ENCODE measurements around the gene ANO7. TPM values are rescaled to one million over a fixed set of nuclear protein-coding genes. Genes with fewer than 3 reads are reported as not detected.

ANO7 gene, protein sequence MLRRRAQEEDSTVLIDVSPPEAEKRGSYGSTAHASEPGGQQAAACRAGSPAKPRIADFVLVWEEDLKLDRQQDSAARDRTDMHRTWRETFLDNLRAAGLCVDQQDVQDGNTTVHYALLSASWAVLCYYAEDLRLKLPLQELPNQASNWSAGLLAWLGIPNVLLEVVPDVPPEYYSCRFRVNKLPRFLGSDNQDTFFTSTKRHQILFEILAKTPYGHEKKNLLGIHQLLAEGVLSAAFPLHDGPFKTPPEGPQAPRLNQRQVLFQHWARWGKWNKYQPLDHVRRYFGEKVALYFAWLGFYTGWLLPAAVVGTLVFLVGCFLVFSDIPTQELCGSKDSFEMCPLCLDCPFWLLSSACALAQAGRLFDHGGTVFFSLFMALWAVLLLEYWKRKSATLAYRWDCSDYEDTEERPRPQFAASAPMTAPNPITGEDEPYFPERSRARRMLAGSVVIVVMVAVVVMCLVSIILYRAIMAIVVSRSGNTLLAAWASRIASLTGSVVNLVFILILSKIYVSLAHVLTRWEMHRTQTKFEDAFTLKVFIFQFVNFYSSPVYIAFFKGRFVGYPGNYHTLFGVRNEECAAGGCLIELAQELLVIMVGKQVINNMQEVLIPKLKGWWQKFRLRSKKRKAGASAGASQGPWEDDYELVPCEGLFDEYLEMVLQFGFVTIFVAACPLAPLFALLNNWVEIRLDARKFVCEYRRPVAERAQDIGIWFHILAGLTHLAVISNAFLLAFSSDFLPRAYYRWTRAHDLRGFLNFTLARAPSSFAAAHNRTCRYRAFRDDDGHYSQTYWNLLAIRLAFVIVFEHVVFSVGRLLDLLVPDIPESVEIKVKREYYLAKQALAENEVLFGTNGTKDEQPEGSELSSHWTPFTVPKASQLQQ
- 0.32 and 0.37 TPM in 2 replicates for total RNA-seq (2014; rRNA removed; shearing (Covaris generic))
- 2.6 and 2.7 TPM in 2 replicates for polyA plus RNA-seq (2015; cell fraction: cytosol; rRNA removed)
- polyA plus RNA-seq (2015; cell fraction: nucleus; rRNA removed): 0.97 and 5.3 TPM in 2 replicates

DNA sequence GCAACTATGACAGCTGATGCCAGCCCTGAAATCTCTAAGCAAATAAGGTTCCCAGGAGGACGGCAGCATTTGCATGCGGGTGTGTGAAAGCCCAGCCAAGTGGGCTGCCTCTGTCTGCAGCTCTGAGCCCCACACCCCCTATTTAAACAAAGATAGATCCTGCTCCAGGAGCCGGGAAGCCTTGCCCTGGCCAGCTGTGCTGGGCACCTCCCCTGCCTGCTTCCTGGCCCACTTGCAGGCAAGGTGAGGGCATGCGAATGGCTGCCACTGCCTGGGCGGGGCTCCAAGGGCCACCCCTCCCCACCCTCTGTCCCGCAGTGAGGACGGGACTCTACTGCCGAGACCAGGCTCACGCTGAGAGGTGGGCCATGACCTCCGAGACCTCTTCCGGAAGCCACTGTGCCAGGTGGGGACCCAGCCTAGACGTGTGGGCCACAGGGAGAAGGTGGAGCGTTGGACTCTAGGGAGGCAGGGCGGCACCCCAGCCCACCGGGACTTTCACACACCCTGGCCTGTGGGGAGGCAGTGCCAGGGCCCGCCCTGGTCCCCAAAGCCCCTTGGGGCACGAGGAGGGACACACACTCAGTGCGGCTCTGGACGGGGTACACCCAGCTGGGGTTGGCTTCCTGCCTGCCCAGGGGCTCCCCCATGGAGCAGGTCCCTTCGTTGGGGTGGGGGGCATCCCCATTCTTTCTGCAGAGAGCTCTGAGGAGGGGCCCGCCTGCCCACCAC lies at the start of gene ANO7:
Gene ANO7, plus strand, starts transcription at position 317 of the 732 bp plus-strand sequence. CDS start 1,387 bp downstream, outside the sequence.
- in situ Hi-C loops (cut with HindIII; ENCODE audit: low pct_unique_long_range_greater_than_20kb, low sequenced_read_pairs): no loop called here

GRCh38 chr2:241139531-241140444 lies 48.7 kb upstream of the ANO7 start:
- no peak for DNase-seq (ENCODE audit: low read depth, low spot score)
- in situ Hi-C loops (cut with HindIII; ENCODE audit: low pct_unique_long_range_greater_than_20kb, low sequenced_read_pairs): no loop called here

More for the DNA sequence above, at the start of gene ANO7:
- no peak for DNase-seq (ENCODE audit: low read depth, low spot score)

- in situ Hi-C loops (cut with HindIII; ENCODE audit: low pct_unique_long_range_greater_than_20kb, low sequenced_read_pairs): no loop called here
- no peak for DNase-seq (ENCODE audit: low read depth, low spot score)
These were observed 48.0 kb upstream of the ANO7 start for GRCh38 chr2:241140445-241140840.

GRCh38 chr2:241141214-241141770 lies 47.2 kb upstream of the ANO7 start:
- DNase-seq (ENCODE audit: low read depth, low spot score): no peak
- in situ Hi-C loops (cut with HindIII; ENCODE audit: low pct_unique_long_range_greater_than_20kb, low sequenced_read_pairs): no loop called here

DNA sequence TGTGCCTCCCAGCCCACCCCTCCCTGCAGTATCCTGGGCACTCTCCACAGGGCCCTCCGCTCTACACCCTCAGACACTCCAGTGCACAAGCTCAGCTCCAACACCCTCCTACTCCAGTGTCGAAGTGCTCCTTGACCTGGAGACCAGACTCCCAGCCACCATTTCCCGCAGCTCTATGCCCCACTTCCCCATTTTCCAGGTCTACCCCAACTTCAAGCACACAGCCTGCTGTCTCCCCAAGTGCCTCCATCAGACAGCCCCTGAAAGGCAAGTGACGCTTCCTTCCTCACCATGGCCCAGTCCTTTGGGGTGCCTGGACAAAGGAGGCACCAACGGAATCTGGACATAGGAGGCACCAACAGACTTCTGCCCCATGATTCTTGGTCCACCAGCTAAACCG lies 46.4 kb upstream of the ANO7 start:
- DNase-seq (ENCODE audit: low read depth, low spot score): no peak
- in situ Hi-C loops (cut with HindIII; ENCODE audit: low pct_unique_long_range_greater_than_20kb, low sequenced_read_pairs): no loop called here

GRCh38 chr2:241142593-241142992 lies 45.9 kb upstream of the ANO7 start:
- in situ Hi-C loops (cut with HindIII; ENCODE audit: low pct_unique_long_range_greater_than_20kb, low sequenced_read_pairs): no loop called here
- DNase-seq (ENCODE audit: low read depth, low spot score): no peak

- DNase-seq (ENCODE audit: low read depth, low spot score): no peak
- in situ Hi-C loops (cut with HindIII; ENCODE audit: low pct_unique_long_range_greater_than_20kb, low sequenced_read_pairs): no loop called here
These were observed 42.2 kb upstream of the ANO7 start for GRCh38 chr2:241146286-241146685.

DNA sequence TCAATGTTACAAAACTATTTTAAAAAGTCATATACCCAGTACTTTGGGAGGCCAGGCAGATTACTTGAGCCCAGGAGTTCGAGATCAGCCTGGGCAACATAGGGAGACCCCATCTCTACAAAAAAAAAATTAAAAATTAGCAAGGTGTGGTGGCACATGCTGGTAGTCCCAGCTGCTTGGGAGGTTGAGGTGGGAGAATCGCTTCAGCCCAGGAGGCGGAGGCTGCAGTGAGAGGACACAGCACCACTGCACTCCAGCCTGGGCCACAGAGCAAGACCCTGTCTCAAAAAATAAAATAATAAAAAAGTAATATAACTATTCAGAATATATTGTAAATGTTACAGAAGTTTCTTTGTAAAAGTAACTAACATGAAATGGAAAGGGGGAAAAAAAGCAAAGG lies 41.1 kb upstream of the ANO7 start:
- in situ Hi-C loops (cut with HindIII; ENCODE audit: low pct_unique_long_range_greater_than_20kb, low sequenced_read_pairs): no loop called here
- no peak for DNase-seq (ENCODE audit: low read depth, low spot score)

DNA sequence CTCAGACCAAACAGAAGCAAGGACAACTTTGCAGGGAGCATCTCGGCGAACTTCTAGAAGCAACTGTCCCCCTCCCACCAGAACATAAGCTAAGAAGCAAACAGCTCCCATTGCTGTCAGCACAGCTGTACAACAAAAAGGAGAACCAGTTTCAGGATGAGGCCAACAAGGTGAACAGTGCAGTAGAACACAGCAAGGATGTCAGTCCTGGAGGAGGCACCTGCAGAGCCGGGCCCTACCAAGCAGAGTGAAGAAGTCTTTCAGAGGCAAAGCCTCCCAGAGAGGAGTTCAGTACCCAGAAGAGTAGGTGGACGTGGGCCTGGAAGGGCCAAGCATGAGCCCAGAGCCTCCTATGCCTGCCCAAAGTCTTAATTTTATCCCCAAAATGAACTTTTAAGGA lies 40.2 kb upstream of the ANO7 start:
- DNase-seq (ENCODE audit: low read depth, low spot score): no peak
- in situ Hi-C loops (cut with HindIII; ENCODE audit: low pct_unique_long_range_greater_than_20kb, low sequenced_read_pairs): no loop called here

- in situ Hi-C loops (cut with HindIII; ENCODE audit: low pct_unique_long_range_greater_than_20kb, low sequenced_read_pairs): no loop called here
- peak; percentile 95 for DNase-seq (ENCODE audit: low read depth, low spot score)
These were observed 39.4 kb upstream of the ANO7 start, which contains the start of gene PASK for GRCh38 chr2:241148891-241149674. TSS of gene PASK (minus strand) at chr2:241149472. CDS start at chr2:241143032, 6,440 bp downstream.

GRCh38 chr2:241149675-241149924 lies 38.9 kb upstream of the ANO7 start:
- in situ Hi-C loops (cut with HindIII; ENCODE audit: low pct_unique_long_range_greater_than_20kb, low sequenced_read_pairs): no loop called here
- DNase-seq (ENCODE audit: low read depth, low spot score): no peak

- peak; percentile 92 for DNase-seq (ENCODE audit: low read depth, low spot score)
- in situ Hi-C loops (cut with HindIII; ENCODE audit: low pct_unique_long_range_greater_than_20kb, low sequenced_read_pairs): no loop called here
These were observed 38.4 kb upstream of the ANO7 start, which contains the start of gene PPP1R7 for GRCh38 chr2:241149925-241150659. TSS of gene PPP1R7 (plus strand) at chr2:241150467. CDS start at chr2:241150496, 29 bp downstream.

DNA sequence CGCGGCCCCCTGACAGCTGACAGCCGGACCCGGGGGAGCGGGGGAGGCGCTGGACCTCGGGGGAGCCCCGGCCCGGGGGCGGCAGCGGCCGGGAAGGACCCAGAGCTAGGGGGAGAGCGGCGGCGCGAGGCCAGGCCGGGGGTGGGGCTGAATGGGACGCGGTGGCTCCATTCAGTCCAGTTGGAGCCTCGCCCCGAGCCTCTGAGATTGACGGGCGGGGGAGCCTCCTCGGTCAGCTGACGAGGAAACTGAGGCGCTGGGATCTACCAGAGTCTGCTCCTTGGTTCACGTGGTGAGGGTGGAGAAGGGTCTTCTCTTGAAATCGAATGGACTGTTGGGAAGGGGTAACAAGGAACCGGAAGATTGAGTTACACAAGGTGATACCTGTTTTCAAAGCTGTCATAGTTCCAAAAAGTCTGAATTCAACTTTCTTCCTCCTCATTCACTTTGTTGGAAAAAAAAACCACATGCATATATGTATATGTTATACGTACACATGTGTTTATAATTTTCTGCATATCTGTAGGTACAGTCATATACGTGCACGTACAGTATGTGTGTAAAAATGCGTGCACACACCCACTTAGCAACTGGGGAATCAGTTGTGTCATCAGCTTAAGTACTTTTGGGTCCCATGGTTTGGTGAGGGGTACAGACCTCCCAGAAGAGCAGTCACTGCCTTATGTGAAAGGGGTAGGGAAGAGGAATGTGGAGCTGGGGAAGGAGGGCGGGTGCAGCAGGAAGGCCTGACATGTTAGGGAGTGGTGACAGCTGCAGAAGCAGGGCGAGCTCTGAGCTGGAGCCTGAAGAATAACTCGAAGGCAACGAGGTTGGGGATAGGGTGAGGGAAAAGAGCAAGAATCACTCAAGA lies 37.6 kb upstream of the ANO7 start:
- in situ Hi-C loops (cut with HindIII; ENCODE audit: low pct_unique_long_range_greater_than_20kb, low sequenced_read_pairs): no loop called here
- DNase-seq (ENCODE audit: low read depth, low spot score): no peak

DNA sequence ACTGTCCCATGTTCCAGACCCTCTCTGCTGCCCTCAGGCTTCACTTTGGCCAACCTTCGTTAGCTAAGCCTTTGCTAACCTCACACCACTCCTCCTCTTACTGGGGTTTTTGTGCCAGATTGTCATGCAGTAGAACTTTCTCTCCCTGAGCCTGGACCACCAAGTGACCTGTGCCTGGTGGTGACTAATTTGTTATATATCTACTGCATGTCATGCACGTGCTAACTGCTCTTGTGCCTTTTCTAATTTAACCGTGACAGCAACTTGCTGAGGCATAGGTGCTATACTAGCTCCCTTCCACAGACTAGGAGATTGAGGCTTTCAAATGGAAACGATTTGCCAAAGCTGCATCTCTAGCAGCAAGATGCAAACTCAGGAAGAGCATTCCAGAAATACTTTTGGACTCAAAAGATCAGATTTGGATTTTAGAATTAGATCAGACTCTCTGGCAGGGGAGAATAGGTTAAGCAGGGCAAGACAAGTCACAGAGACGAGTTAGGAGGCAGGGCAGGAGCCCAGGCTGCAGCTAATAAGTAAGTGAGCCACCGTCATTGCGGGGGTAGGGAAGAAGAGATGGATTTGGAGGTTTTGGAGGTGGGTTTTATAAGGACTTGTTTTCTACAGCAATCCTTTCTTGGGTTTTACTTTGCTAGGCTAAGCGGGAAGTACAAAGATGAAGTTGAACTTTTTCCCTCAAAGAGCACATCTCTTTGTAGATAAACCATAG lies 36.4 kb upstream of the ANO7 start:
- DNase-seq (ENCODE audit: low read depth, low spot score): no peak

More for the DNA sequence above, 36.4 kb upstream of the ANO7 start:
- in situ Hi-C loops (cut with HindIII; ENCODE audit: low pct_unique_long_range_greater_than_20kb, low sequenced_read_pairs): no loop called here

Data from SK-MEL-5 (cell line).